Transverse colon (tissue), 3 donors: ENCODE data around the gene RGSL1.

Experiments used
- CTCF ChIP-seq, 5 experiments: fragments of 200-600 bp in 3 of 5; fragments of 450-650 bp in 2 of 5; sonication (generic) in 3 of 5; IDR thresholded peaks; 1 replicate in 2 of 5; 2 replicates in 3 of 5; pipeline ENCODE4 v1.5.1; 2016 to 2017; ENCODE audit warnings: antibody characterized with exemption in 5 of 5, inconsistent platforms in 3 of 5, mild to moderate bottlenecking in 2 of 5, moderate library complexity in 1 of 5
- POLR2A ChIP-seq: fragments of 450-650 bp; IDR thresholded peaks from one replicate; pipeline ENCODE4 v1.6.1; 2016; ENCODE audit warnings: antibody characterized with exemption, mild to moderate bottlenecking, moderate library complexity

GRCh38 chr1:182533896-182534295 lies 84.0 kb downstream of the RGSL1 start:
- TF ChIP-seq CTCF (IDR thresholded peaks at IDR 0.05) (no peak), POLR2A (no peak)
